OCI-LY3 (cell line): Measurements from ENCODE around the gene PHPT1.

ENCODE experiments used
- EZH2phosphoT487 ChIP-seq: fragments of 200-600 bp; shearing (Covaris generic); IDR thresholded peaks from 2 replicates; pipeline ENCODE4 v1.6.1; 2018; ENCODE audit warnings: antibody characterized with exemption, mixed run types, low read depth
- TF ChIP-seq, protein P1 (sequence below): fragments of 200-600, 300-600 bp; sonication (generic); IDR thresholded peaks from 2 replicates; pipeline ENCODE4 v1.5.1; 2014; ENCODE audit warnings: antibody characterized with exemption, low read length, low read depth

GRCh38 chr9:136888454-136888853, 39.2 kb downstream of the PHPT1 start:
- TF ChIP-seq, protein P1, sequence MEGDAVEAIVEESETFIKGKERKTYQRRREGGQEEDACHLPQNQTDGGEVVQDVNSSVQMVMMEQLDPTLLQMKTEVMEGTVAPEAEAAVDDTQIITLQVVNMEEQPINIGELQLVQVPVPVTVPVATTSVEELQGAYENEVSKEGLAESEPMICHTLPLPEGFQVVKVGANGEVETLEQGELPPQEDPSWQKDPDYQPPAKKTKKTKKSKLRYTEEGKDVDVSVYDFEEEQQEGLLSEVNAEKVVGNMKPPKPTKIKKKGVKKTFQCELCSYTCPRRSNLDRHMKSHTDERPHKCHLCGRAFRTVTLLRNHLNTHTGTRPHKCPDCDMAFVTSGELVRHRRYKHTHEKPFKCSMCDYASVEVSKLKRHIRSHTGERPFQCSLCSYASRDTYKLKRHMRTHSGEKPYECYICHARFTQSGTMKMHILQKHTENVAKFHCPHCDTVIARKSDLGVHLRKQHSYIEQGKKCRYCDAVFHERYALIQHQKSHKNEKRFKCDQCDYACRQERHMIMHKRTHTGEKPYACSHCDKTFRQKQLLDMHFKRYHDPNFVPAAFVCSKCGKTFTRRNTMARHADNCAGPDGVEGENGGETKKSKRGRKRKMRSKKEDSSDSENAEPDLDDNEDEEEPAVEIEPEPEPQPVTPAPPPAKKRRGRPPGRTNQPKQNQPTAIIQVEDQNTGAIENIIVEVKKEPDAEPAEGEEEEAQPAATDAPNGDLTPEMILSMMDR = no peak
- no peak for TF ChIP-seq EZH2phosphoT487
